Upper lobe of left lung (tissue), 4 donors: Measurements from ENCODE around the gene NUP210.

Experiments
- EP300 ChIP-seq, 4 donors: sonication (generic); formaldehyde crosslinking; IDR thresholded peaks; one replicate each; pipeline ENCODE4 v1.5.1; 2017; ENCODE audit warnings: antibody characterized with exemption in 4 of 4, control low read depth in 2 of 4
- POLR2A ChIP-seq, 4 donors: fragments of 450-650 bp; IDR thresholded peaks; one replicate each; pipeline ENCODE4 v1.5.1; 2016 to 2017; ENCODE audit warnings: antibody characterized with exemption in 4 of 4, mild to moderate bottlenecking in 2 of 4
- TF ChIP-seq, protein P1 (sequence below), 6 experiments: fragments of 450-650 bp in 4 of 6; fragments of 200-600 bp in 2 of 6; sonication (generic) in 2 of 6; IDR thresholded peaks; one replicate each; pipeline ENCODE4 v1.5.1; 2016 to 2019; ENCODE audit warnings: antibody characterized with exemption in 6 of 6

DNA sequence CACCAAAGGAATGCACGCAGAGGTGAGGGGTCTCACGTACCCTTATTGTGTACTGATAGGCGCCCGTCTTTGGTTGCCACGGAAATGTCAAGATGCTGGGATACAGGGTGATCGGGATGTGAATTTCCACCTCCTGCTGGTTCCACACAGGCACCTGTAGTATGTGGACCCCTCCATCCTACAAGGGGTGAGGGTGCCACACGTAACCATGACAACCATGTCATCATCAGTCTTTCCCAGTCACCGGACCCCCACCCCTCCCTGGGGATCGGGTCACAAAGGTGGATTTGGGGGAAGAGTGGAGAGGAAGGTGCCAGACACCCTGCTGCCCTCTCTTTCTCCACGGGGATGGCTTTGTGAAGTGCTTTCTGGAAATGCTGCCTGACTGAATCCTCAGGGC, 44.7 kb downstream of the NUP210 start:
- TF ChIP-seq, protein P1, sequence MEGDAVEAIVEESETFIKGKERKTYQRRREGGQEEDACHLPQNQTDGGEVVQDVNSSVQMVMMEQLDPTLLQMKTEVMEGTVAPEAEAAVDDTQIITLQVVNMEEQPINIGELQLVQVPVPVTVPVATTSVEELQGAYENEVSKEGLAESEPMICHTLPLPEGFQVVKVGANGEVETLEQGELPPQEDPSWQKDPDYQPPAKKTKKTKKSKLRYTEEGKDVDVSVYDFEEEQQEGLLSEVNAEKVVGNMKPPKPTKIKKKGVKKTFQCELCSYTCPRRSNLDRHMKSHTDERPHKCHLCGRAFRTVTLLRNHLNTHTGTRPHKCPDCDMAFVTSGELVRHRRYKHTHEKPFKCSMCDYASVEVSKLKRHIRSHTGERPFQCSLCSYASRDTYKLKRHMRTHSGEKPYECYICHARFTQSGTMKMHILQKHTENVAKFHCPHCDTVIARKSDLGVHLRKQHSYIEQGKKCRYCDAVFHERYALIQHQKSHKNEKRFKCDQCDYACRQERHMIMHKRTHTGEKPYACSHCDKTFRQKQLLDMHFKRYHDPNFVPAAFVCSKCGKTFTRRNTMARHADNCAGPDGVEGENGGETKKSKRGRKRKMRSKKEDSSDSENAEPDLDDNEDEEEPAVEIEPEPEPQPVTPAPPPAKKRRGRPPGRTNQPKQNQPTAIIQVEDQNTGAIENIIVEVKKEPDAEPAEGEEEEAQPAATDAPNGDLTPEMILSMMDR (IDR thresholded peaks at IDR 0.05): no peak
- TF ChIP-seq EP300 (IDR thresholded peaks at IDR 0.05) (no peak), POLR2A (IDR thresholded peaks at IDR 0.05) (no peak)
